Left colon (tissue), 2 donors: ENCODE data around the gene PPP2R5C. TPM values are rescaled to one million over a fixed set of nuclear protein-coding genes. Genes with fewer than 3 reads are reported as not detected.
A peak's percentile ranks its signal among the peaks of the same experiment; 100 is the strongest.

Experiments
- ATAC-seq: fragments of 200-7000 bp; cut with Tn5 transposase; one replicate; pipeline ENCODE4 v1.9.1; 2020; ENCODE audit warnings: mild to moderate bottlenecking, moderate library complexity
- DNase-seq, 2 donors: peaks; one replicate each; pipeline ENCODE4 v3.0.0-alpha.2; 2020
- intact Hi-C, 2 donors: fragments of 100-400 bp; cut with DNase I in 1 of 2; cut with micrococcal nuclease in 1 of 2; formaldehyde crosslinking; loops; one replicate each; pipeline versions ENCODE4 v1.11.2 to v1.14.0; 2022; cut with DNase I, micrococcal nuclease
- total RNA-seq, 2 donors: library from RNA; stranded (reverse); fragmentation: NEBNext Ultra II Directional; extraction: Animal tissue kit (Norgen Biotek cat#: 25700); gene quantifications; one replicate each; pipeline ENCODE4 v1.2.1, GENCODE V29; 2021
- donor health status: DM: no; HTN: no; CAD: no.
- donor health status: DM: yes; HTN: yes; CAD: no.

The PPP2R5C gene
- total RNA-seq, 2 donors from 2014 or later = 139 to 144 TPM

DNA sequence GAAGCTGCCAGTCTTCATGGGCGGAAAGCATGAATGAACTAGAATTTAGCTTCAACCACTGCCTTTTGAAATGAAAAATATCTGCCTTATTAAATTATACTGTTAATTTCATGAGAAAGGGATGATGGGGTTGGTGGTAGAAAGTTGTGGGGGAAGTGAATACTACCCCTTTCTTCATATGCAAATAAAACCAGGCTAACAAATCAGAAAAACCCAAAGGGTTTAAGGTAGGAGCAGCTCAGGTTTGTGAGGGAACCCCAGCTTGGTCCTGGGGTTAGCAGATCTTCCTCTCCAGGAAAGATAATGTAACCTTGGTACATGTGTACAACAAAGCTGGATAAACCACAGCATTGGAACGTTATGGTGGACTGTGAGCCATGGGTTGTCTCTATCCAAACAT, 84.0 kb downstream of the PPP2R5C start:
- ATAC-seq = no peak
- intact Hi-C loops = no loop called here
- no peak for DNase-seq

DNA sequence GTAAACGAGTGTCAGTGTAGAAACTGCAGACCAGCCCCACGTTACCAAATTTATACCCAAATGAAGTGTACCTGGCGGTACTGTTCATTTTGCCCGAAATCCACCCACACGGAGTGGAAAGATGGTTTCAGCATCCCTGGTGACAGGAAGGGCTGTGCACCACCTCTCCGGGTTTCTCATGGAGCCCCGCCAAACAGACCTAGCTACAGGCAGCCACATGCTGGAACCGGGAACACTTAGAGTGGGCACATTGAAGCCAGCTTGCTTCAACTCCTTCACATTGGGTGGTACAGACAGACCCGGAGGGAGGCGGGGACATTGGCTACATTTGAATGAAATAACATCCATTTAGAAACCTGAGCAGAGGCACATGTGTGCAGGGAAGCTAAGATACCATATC, 84.4 kb downstream of the PPP2R5C start:
- DNase-seq (no peak), ATAC-seq (no peak)
- intact Hi-C loops = no loop called here

DNA sequence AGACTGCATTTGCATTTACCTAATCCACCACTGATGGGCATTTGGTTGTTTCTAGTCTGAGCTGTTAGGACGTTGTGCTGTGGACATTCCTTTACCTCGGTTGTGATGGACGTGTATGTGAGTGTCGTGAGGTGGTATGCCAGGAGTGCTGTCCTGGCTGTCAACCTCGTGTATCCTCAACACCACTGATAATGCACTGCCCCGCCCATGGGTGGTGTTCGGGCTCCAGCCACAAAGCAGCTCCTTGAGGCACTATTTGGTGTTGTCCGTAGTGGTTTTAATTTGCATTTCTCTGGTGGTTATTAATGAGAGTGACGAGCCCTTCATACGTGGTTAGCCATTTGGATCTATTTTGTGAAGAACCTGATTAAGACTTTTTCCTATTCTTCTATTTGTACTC, 87.6 kb downstream of the PPP2R5C start:
- intact Hi-C loops = no loop called here
- DNase-seq = peak in 1 of 2 donors; percentile 44
- ATAC-seq = peak; percentile 73

DNA sequence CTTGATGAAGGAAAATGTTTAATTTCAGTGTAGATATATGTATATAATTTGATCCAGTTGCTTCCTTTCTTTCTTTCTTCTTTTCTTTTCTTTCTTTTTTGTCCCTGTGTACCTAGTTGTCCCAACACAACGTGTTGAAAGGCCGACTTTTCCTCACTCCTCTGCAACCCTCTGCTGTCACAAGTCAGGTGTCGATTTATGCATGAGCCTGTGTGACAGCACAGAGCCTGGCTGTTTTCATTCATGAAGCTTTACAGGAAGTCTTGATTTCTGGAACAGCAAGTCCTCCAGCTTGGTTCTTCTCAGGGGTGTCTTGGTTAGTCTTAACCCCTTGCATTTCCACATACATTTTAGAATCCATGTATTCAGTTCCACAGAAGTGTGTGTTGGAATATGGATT, 88.1 kb downstream of the PPP2R5C start:
- intact Hi-C loops = no loop called here
- DNase-seq (no peak), ATAC-seq (no peak)

DNA sequence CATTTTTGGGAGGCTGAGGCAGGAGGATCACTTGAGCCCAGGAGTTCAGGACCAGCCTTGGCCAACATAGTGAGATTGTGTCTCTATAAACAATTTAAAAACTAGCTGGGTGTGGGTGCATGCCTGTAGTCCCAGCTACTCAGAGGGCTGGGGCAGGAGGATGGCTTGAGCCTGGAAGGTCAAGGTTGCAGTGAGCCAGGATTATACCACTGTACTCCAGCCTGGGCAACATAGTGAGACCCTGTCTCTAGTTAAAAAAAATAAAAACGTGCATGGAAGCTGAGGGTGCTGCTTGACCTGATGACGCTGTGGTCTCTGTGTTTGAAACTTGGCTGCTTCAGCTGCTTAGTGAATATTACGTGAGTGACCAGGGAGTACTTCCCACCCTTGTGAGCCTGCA, 89.7 kb downstream of the PPP2R5C start:
- ATAC-seq (no peak), DNase-seq (no peak)
- intact Hi-C loops = no loop called here

DNA sequence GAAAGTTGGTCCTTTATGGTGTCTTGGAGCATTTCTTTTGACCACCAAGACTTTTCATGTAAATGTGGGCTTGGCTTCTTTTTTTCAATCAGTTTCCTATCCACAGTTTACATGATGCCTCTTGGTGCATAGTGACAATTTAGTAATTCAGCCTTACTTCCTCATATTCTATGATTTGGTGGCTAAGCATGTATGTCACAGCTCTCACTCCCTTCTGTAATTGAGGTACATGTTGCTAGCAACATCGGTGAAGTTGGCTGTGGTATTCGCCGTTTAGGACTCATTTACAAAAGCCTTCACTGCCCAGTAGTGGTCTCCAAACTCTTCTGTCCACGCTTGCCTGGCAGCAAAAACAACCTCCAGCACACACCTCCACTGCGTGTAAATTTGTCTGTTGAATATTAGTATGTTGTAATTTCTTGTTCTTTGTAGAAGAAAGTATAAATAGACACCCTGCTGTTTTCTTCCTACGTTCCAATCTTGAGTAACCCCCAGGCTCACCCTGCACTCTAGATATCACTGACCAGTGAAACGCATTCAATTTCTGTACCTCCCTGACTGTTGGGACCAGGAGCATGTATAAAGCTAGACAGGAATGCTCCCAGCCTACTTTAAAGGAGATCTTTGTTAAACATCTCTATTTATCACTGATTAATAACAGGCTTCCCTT, 90.4 kb downstream of the PPP2R5C start:
- intact Hi-C loops = no loop called here
- no peak for ATAC-seq
- DNase-seq = no peak

DNA sequence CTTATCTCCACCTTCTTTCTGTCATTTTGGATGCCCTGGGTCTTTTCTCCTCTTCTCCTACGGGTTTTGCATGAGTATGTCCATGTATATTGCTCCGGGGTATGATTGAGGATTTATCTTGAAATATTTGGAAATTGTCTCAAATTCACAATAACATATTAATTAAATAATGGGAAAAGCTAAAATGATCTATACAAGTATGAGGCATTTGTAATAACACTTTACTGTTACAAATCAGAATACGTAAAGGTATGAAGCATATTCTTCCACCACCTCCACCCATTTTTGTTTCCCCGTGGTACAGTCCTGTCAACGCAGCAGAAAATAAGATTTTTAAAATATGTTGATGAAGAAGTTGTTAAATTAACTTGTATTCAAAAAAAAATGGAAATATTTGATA, 91.3 kb downstream of the PPP2R5C start:
- no peak for DNase-seq
- intact Hi-C loops = no loop called here
- ATAC-seq = no peak

DNA sequence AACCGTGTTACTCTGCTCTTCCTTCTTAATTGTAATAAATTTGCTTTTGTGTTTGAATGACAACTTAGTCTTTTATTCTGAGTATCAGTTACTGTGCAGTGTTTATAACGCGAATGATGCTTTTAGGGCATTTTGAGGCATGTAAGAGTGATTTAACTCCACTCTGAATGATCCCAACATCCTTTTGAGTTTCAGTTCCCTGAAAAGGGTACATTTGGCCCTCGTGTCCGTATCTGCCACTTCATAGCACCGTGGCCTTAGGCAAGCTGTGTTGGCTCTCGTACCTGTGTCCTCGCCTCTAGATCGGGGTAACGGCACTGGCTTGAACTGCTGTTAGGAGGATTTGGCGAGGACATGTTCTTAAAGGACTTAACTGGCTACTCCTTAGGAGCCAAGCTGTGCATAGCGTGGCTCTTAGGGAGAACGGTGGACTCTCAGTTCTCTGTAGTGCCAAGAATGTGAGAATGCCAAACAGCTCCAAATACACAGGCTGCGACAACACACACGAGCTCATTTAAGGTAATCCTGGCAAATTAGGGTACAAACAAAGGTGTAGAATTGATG, 92.0 kb downstream of the PPP2R5C start:
- DNase-seq (no peak), ATAC-seq (no peak)
- intact Hi-C loops = no loop called here

DNA sequence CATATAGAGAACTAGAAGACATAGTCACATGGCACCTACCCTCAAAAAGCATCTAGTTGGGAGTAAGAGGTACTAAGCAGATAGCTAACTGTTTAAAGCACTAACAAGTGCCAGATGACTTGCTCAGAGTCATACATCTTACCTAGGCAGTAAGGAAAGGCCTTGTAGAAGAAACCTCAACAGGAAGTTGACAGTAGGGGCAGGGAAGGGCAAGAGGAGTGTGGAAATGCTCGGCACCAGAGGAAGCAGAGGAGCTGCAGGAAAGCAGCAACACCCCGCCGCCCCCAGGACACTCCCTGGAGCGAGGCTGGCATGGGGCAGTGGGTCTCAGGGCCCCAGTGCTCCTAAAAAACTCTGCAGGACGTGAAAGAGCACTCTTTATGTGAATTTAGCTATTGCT, 92.9 kb downstream of the PPP2R5C start:
- DNase-seq = no peak
- peak; percentile 72 for ATAC-seq
- intact Hi-C loops = no loop called here

DNA sequence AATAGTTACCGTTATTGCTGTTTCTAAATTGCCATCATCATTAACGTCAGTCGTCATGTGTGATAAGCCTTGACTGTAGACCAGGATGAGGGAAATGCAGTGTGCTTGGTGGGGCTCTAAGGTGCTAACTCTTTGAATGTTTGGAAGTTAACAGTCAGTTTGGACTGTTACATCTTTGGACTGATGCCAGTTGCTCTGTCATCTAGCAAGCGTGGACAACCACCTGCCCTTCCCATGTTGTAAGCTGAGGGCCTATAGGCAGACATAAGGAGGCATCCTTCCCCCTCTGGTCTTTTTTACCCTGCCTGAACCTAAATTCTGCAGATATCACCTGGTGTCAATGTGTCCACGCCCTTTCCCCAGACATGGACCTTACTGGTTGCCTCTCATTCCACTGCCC, 94.4 kb downstream of the PPP2R5C start:
- intact Hi-C loops = no loop called here
- DNase-seq (no peak), ATAC-seq (peak; percentile 35)

DNA sequence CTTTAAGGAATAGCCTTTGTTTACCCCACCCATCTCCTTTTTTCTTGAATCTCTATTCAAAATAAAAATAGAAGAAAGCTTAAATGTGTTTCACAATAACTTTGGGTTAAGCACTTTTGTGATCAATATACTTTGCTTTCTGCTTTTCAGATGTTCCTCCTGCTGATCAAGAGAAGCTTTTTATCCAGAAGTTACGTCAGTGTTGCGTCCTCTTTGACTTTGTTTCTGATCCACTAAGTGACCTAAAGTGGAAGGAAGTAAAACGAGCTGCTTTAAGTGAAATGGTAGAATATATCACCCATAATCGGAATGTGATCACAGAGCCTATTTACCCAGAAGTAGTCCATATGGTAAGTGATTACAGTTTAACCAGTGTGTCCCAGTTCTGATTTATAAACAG, 95.0 kb downstream of the PPP2R5C start:
- peak; percentile 25 for ATAC-seq
- intact Hi-C loops = no loop called here
- DNase-seq = no peak

DNA sequence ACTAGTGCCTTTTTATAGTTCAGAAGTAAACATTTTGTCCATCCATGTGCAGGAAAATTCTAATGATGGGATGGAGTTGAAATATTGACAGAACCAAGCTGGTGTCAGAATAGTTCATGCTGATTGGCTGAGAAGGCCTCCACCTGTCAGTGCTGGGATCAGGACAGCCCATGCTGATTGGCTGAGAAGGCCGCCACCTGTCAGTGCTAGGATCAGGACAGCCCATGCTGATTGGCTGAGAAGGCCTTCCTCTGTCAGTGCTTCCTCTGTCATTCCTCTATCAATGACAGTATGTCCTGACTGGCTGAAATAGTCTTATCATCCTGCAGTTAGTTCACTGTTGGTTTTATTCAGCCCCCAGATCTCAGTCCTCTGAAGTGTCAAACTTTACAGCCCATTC, 95.7 kb downstream of the PPP2R5C start:
- DNase-seq (no peak), ATAC-seq (peak; percentile 39)
- intact Hi-C loops = no loop called here

DNA sequence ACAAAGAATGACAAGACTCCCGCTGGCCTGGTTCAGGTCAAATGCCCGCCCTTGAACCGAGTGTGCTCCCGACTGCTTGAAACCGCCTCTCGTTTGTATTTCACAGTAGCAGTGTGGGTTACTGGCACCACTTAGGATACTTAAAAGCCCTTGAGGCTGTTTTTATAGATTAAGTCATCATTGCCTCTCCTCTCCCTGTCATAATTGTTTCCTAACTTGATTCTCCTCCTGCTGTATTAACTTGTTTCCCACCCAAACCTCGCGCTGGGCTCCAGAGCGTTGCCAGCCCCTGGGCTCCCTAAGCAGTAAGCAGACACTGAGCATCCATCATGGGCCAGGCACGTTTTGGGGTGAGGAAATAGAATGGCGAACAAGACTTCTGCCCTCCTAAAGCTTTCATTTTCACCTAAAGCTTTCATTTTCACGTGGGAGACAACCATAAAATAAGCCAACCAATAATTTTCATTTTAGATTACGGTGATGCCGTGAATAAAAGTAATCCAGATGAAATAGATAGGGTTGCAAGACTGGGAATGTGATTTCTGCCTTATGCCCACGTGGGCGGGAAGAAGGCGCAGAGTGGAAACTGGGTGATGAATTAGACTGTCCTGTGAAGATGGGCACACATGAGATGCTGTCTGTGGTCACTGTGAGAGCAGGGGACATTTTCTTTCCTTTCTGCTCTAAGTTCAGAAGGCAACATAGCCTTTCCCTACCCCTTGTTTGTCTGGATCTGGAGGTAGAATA, 97.5 kb downstream of the PPP2R5C start:
- no peak for ATAC-seq
- no peak for DNase-seq
- intact Hi-C loops = no loop called here

DNA sequence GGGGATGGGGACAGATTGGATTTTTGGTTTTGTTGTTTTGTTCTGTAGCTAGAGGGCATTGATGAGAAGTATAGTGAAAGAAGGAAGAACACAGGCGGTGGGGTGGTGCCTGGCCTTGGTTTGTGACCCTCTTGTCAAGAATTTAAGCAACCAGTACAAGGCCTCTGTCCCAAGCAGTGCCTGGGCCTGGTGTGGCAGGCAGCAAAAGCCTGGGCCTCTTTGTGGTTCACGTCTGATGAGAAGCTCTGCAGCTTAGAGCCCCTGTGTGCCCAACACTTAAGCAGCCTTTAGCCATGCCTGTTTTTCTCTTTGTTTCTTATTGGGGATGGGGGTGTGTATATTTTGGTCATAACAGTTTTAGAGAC, 98.0 kb downstream of the PPP2R5C start:
- DNase-seq = no peak
- ATAC-seq = no peak
- intact Hi-C loops = no loop called here

DNA sequence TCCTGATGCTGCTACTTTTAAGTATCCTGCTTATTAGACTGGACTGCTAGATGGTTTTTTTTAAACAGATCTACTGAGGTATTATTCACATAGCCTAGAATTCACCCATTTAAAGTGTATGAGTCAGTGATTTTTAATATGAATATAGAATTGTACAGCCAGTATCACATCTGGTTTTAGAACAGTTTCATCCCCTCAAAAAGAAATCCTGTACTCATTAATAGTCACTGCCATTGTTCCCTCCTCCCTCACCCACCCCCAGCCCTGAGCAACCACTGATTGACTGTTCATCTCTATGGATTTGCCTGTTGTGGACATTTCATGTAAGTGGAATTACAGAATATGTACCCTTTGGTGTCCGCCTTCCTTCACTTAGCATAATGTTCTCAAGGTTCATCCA, 98.4 kb downstream of the PPP2R5C start:
- no peak for DNase-seq
- intact Hi-C loops = no loop called here
- ATAC-seq = no peak

DNA sequence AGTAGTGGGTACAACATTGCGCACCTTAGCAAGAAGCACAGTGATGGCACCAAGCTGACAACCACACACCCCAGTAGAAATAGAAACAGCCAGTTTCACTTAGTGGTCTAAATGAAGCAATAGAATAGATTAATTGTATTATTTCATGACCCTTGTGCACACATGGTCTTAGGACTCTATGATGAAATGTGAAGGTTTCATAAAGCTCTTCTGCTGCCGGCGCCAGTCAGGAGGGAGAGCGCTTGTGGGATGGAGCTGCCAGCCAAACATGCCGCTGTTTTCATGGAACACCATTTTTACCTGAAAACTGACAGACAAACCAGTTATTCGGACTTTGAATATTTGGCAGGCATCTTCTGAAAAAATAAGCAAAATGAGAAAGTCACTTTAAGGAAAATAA, 100.0 kb downstream of the PPP2R5C start:
- ATAC-seq = no peak
- DNase-seq = no peak
- intact Hi-C loops = no loop called here

DNA sequence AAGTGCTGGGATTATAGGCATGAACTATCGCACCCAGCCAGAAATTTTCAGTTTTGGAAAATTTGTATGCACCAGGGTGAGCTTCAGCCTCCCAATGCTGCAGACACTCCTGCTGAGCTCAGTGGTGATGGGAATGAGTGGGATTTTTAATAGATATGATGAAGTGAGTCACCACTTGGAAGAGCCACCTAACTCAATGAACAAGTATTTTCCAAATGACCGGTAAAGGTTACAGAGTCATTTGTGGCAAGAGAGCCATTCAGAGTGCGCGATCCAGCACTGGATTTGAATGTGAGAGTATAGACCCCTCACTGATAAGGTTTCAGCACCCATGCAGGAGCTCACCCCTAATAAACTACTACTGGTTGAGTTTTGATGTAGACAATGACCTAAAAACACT, 100.7 kb downstream of the PPP2R5C start:
- DNase-seq (no peak), ATAC-seq (no peak)
- intact Hi-C loops = no loop called here

DNA sequence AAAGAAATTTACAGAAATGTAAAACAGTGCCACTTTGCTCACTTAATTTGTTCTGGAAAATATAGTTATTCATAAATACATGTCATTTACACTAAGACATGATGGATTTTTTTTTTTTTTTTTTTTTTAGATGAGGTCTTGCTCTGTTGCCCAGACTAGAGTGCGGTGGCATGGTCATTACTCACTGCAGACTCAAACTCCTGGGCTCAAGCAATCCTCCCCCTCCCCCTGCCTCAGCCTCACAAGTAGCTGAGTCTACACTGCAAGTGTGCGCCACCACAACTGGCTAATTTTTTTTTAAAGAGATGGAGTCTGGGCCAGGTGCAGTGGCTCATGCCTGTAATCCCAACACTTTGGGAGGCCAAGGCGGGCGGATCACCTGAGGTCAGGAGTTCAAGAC, 101.2 kb downstream of the PPP2R5C start:
- ATAC-seq = no peak
- intact Hi-C loops = no loop called here
- no peak for DNase-seq

DNA sequence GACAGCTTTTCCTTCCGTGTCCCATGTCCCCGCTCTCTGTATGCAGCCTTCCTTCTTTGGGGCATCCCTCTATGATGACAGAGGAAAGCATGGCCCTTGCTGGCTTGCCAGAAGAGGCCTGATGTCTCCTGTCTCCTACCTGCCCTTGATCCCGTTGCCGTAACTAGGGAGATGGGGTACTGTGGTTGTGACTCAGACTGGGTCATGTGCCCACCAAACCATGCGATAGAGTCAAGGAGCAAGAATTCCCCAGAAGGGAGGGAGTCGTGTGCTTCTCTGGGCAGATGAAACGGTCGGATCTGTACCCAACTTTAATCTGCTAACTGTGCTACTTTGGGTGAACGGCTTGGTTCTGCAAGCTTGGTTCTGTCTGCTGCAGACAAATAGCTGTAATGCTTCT, 103.8 kb downstream of the PPP2R5C start:
- intact Hi-C loops = no loop called here
- DNase-seq (no peak), ATAC-seq (no peak)

DNA sequence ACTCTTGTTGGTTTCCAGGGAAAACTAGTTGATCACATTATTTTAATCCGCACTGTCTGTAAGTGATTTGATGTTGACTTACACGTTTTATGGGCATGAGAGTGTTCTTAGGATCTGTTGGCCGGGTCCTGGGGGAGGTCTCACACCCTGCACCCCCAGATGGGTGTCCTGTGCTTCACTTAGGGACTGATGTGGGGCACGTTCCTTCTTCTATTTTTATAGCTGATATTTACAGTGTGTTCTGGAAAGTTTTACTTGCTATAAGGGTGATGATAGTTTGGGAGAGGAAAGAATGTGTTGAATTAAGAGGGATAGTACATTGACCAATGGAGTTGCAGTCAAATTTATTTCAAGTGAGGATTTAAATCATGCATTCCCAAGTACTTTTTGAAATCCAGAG, 106.3 kb downstream of the PPP2R5C start:
- DNase-seq = no peak
- intact Hi-C loops = no loop called here
- ATAC-seq = no peak

DNA sequence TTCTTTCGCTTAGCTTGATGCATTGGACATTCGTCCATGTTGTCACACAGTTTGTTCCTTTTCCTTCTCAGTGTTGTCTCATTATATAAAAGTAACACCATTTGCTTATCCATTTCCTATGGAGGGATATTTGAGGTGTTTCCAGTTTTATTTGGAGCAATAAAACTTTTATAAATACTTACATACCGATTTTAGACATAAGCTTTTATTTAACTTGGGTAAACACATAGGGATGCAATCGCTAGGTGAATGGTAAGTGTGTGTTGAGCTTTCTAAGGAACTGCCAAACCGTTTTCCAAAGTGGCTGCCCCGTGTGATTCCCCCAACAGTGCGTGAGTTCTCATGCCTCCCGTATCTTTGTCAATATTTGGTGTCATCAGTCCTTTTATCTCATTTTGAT, 107.7 kb downstream of the PPP2R5C start:
- intact Hi-C loops = no loop called here
- no peak for DNase-seq
- ATAC-seq = peak; percentile 60
